GM18907 (cell line): Measurements from ENCODE around the gene PXT1.
"Not testable (repeated sequence)": the region's sequence is repeated elsewhere in the genome, so short reads cannot be mapped to it uniquely, and the experiment has no call there.

Experiments used
- ATAC-seq: cut with Tn5 transposase; IDR thresholded peaks from one replicate; pipeline ENCODE4 v1.9.1; 2021; ENCODE audit warnings: mild to moderate bottlenecking, moderate library complexity; ENCODE audit not compliant: unreplicated experiment

The PXT1 gene

DNA sequence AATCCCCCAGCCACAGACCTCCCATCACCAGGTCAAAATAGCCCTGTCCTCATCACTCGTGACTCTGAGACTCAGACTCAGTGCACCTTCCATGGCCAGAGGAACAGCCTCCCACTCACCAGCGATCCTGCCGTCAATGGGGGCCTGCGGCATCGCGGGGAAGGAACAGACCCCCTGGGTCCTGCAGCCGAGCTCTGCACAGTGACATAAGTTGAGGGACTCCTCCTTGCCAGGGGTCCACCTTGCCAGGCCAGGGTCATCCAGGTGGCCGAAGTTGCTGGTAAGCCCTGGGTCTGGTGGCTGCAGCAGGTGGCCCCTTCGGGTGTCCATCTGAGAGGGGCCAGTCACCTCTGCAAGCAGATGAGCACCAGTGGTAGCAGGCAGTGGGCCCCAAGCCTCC lies 71.4 kb downstream of the PXT1 start:
- ATAC-seq, result no peak

DNA sequence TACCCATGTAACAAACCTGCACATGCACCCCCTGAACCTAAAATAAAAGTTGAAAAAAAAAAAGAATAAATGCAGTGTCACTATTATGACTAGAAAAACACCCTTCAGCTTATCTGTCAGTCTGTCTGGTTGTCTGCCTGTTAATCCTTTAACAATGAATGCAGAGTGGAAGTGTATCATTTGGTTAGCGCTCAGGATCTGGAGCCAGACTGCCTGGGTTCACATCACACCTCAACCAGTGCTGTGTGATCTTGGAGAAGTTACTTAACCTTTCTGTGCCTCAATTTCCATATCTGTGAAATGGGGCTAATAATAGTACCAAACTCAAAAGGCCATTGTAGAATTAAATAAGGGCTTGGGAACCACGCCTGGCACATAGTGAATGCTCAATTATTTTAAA lies 72.0 kb downstream of the PXT1 start:
- ATAC-seq, result no peak

DNA sequence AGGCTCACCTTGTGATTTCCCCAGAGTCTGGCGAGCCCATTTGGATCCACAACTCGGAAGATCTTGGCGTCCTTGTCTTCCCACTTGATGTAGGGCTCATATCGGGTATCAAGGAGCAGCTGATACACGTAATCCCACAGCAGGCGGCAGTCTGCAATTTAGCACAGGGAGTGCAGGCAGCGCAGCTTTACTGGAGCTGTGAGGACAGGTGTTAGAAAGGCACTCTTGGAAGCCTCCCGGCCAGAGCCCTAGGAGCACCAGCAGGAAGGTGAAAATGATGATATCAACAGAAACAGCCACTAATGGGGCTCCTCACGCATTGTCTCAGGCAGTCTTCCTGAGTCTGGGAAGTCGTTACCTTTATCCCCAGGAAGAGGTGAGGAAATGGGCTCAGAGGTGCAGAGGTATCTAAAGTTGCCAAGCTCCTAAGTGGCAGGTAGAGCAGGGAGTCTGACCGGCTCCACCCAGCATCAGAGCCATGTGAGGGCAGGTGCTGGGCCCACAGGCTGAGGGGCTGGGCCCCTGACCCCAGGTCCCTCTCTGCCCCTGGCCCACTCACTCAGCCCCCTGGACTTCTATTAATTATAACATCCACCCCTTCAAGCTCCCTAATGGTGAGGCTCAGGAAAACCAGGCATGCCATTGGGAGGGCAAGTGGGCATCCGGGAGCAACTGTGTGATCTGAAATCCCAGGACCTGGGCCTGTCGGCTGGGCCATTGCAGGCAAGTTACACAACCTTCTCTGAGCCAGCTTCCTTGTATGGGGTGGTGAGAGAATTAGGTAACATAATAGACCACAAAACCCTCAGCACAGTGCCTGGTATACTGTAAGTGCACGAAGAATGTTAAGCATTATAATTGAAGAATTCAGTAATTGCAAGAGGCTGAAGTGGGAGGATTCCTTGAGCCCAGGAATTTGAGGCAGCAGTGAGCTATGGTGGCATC lies 73.5 kb downstream of the PXT1 start:
- ATAC-seq, result no peak

DNA sequence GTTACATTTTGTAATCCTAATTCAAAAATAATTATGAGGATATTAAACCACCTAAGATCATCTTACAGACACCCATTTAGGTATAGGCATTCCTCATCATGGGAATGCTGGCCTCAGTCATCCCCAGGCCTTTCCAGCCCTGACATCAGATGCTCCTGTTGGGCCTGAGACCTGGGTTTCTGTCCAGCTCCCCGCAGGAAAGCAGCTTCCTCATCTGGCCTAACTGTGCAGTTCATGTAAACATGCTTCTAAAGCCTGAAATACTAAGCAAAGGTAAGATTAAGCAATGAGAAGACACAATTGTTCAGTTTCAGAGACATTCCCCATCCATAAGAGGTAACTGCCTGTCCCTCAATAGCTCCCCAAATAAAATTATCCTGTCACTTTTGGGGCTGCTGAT lies 74.2 kb downstream of the PXT1 start:
- no peak for ATAC-seq

DNA sequence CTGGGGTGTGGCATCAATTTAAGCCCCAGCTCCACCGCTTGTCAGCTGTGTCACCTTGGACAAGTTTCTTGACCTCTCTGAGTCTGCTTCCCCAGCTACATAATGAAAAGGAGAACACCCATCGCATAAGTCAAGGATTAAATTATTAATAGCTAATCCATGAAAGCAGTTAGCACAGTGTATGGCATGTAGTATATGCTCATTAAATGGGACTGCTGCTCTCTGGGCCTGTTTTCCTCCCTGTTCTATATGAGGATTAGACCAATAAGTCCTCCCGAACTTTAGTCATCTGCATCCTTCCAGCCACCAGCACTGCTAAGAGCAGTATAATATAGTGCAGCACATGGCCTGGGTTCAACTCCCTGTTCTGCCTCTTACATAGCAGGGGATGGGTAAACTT lies 74.9 kb downstream of the PXT1 start:
- ATAC-seq, result no peak

DNA sequence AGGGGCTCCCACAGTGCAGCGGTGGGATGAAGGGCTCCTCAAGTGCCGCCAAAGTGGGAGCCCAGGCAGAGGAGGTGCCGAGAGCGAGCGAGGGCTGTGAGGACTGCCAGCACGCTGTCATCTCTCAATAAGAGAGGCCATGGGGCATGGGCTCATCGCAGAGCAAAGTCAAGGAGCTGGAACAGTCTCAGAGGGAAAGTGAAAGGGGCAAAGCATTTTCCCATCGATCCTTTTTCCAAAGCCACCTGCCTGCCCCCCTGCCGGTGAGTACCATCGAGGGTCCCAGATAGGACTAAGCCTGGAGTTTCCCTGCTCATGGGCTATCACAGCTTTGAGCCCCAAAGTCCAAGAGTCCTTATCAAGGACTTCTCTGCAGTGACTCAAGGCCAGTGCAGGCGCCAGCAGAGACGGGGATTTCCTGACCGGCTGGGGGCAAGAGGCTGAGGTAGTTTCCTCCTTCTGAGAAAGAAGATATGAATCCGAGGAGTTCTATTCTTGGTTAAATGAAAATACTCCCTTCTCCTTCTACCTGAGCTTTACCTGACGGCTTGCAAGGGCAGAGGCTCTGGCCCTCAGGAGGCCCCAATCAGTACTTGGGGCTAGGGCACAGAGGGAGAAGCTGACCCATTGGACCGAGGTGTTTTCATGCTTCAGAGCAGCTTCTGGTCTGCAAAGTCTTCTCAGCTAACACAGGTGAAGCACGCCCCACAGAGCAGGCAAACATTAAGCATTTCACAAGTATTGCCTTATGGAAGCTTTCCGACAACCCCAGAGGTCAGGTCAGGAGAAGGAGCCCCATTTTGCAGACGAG lies 77.8 kb downstream of the PXT1 start:
- ATAC-seq, result peak; percentile 59

DNA sequence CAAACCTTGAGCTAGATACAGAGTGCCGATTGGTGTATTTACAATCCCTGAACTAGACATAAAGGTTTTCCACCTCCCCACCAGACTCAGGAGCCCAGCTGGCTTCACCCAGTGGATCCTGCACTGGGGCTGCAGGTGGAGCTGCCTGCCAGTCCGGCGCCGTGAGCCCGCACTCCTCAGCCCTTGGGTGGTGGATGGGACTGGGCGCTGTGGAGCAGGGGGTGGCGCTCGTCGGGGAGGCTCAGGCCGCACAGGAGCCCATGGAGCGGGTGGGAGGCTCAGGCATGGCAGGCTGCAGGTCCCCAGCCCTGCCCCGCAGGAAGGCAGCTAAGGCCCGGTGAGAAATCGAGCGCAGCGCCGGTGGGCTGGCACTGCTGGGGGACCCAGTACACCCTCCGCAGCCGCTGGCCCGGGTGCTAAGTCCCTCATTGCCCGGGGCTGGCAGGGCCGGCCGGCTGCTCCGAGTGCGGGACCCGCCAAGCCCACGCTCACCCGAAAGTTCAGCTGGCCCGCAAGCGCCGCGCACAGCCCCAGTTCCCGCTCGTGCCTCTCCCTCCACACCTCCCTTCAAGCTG lies 78.5 kb downstream of the PXT1 start:
- not testable (repeated sequence) for ATAC-seq

DNA sequence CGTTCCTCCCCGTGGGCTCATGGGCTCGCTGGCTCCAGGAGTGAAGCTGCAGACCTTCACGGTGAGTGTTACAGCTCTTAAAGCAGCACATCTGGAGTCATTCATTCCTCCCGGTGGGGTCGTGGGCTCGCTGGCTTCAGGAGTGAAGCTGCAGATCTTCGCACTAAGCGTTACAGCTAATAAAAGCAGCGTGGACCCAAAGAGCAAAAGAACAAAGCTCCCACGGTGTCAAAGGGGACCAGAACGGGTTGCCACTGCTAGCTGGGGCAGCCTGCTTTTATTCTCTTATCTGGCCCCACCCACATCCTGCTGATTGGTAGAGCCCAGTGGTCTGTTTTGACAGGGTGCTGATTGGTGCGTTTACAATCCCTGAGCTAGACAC lies 79.3 kb downstream of the PXT1 start:
- not testable (repeated sequence) for ATAC-seq

DNA sequence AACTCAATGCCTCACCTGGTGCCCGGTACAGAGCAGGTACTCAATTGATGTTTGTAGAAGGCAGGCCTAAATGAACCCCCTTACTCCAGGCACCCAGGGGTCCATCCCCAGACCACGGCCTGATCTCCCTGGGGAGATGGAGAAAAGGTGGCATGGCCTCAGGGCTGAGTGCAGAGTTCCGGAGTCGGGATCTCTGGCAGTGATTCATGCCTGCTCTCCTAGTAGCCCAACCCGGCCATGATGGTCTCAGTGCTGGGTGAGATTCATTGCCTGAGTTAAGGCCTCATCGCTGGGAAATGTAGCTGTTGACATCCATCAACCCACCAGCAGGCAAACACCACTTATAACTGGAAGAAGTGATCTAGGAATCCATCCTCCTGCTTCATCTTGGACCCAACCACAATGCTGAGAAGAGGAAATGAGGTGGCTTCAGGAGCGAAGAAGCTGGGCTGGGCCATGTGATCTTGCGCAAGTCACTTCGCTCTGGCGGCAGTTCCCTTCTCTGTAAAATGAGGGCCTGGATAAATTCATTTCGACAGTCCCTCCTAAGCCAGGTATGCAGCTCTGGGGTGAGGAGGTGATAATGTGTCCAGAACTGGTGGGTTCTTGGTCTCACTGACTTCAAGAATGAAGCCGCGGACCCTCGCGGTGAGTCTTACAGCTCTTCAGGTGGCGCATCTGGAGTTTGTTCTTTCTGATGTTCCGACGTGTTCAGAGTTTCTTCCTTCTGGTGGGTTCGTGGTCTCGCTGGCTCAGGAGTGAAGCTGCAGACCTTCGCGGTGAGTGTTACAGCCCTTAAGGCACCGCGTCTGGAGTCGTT lies 79.9 kb downstream of the PXT1 start:
- ATAC-seq, result no peak

DNA sequence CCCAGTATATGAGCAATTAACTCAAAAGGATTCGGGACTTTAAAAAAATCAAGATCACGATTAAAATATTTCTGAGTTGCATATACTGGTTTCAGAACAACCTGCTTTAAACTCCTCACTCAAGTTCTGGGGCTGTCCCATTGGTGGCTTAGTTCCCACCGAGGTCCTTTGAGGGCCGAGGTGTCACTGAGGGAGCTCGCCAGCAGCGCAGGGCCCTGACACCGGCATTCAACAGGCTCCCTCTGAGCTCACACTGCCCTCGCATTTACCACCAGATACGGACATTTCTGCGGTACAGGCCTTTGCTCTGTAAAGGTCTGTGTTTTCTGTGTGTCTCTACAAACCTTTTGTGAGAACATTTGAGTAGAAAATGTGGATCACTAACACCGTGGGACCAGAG lies 81.6 kb downstream of the PXT1 start:
- ATAC-seq, result no peak

DNA sequence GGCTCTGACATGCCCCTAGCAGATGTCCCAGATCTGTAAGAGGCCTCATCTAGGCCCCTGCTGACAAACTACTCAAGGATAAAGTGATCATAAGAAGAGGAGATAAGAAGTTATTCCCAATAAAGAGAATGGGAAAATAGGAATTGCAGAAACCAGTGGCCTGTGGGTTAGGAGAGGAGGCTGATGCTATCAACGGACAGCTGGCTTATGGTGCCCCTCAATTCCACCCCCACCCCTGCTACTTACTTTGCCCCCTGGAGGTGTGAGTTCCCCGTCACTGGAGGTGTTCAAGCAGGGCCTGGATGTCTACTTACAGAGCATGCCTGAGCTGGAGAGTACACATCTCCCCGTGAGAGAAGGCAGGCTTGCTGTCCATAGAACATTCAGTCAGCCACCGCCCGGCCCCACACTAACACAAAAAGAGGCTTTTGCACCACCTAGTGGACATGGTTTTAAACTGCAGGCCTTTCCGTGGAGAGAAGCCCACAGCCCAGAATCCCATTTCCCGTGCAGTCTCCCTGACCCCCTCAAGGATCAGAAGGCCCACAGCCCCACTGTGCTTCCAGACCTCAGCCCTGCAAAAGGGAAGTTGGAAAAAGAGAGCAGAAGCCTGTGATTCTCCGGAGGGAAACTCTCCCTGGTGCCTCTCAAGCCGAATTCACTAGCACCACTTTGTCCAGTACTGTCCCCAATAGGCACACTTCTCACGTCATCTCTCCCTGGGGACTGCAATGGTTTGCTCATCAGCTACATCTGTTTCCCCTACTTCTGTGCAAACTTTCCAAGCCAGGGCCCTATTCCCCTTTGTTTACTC lies 82.2 kb downstream of the PXT1 start:
- peak; percentile 55 for ATAC-seq

DNA sequence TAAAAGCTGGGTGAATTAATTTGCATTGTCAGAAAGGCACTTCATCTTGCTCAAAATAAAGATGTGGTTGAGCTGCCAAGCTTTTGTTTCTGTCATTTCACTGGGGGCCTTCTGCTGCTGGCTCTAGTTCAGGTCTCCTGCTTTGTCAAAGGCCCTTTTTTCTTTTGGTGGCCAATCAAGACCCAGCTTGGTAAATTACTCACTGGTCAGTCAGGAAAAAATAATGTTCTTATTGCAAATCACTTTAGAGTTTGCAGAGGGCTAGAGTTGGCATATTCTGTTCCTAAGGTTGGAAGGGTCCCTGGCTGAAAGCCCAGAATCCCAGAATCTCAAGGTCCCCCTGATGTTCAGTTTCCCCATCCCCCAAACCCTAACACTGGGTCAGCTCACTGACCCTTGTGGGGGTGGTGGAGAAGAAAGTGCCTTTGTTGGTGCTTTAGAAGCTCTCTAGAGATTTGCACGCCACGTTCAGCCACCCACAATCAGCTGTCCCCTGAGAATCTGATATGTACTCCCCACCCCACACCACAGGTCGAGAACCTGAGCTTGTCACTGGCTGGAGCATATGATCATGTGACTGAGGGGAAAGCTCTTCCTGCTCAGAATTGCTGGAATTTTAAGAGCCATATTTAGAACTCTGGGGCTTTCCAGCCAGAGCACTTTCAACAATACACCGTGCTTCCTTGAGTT lies 84.3 kb downstream of the PXT1 start:
- ATAC-seq, result peak; percentile 45

DNA sequence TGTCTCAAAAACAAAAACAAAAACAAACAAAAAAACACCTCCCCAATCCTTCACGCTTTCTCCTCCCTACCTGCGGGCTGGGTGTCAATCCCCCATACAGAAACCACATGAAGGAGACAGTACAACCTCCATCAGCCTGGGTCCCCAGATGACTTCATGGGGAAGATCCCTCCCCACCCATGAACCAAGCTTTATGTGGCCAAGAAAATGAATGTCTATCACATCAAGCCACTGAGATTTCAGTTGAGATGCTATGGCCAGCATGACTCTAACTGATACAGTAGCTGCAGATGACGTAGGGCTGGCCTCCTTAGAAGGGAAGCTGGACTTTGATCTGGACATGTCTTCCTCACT lies 84.8 kb downstream of the PXT1 start:
- ATAC-seq, result no peak

DNA sequence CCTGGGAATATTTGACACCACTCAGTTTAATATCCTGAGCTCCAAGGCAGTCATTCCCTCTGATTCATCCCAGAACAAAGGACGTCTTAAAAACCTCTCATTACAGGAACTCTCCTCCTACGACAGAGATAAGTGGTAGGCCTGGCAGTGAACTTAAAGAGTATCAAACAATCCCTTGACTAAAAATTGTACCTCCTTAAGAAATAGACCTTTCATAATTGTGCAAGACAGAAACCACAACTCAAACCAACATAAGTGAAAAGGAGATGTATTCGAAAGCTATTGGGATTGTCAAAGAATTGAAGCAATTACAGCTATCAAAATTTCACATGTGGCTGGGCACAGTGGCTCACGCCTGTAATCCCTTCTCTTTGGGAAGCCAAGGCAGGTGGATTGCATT lies 86.8 kb downstream of the PXT1 start:
- no peak for ATAC-seq

DNA sequence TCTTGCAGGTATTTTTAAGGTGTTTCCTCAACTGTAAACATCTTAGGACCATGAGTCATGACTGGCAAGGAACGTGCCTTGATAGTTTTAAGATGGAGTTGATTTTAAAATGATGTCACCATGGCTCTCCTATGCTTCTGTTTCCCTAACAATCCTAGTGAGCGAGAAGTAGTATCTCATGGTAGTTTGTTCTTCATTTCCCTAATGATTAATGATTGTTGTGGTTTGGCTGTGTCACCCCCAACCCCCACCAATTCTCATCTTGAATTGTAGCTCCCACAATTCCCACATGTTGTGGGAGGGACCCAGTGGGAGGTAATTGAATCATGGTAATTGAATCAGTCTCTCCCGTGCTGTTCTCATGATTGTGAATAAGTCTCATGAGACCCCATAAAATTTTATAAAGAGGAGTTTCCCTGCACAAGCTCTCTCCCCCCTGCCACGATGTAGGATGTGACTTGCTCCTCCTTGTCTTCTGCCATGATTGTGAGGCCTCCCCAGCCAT lies 89.2 kb downstream of the PXT1 start:
- ATAC-seq, result no peak

DNA sequence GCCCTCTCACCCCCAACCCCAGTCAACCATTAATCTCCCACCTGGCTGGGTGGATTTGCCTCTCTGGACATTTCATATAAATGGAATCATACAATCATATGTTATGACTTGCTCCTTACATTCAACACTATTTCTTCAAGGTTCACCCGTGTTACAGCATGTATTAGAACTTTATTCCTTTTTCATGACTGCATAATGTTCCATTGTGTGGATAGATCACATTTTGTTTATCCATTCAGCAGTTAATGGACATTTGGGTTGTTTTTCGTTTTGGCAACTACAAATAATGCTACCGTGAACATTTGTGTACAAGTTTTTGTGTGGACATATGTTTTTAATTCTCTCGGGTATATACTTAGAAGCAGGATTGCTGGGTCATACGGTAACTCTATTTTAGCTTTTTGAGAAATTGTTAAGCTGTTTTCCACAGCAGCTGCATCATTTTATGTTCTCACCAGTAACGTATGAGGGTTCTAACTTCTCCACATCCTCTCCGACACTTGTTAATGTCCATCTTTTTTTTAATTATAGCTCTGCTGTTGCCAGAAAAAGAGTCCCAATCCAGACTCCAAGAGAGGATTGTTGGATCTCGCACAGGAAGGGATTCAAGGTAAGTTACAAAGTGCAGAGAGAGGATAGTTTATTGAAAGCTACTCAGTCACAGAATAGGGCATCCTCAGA lies 90.0 kb downstream of the PXT1 start:
- no peak for ATAC-seq

DNA sequence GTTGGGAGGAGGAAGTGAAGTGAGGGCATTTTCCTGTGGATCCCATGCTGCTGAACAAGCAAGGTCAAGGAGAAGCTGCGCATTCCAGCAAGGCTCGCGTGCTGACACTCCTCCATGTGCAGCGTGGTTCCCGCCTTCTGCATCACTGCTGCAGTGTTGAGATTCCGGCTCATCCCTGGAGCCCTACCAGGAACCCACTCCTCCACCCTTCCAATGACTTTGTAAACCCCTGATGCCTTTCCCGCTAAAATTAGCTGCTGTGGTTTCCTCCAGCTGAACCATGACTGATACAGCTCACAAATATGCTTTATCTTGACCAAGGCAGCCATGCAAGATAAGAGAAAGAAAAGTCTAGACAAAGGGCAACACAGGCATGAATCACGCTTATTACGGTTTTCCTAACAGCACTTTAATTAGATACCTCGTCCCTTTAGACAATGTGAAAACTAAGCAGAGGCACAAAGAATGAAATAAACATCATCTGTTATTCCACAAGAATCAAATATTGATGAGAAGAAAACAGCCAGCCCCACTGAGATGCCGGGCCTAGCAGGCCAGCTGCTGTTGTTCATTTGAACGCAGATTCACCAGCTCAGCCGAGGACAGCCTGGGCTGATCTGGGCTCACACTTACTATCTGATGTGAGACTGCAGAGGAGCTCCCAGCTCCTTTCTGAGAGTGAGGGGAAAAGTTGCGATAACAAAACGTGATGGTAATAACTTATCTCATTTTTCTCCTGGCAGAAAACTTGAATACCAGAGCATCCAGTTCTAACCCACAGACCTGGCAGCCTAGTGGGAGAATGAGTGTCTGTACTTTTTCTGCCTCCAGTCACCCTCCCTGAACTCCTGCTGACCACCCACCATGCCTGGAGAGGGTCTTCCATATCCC lies 91.7 kb downstream of the PXT1 start:
- ATAC-seq, result no peak

DNA sequence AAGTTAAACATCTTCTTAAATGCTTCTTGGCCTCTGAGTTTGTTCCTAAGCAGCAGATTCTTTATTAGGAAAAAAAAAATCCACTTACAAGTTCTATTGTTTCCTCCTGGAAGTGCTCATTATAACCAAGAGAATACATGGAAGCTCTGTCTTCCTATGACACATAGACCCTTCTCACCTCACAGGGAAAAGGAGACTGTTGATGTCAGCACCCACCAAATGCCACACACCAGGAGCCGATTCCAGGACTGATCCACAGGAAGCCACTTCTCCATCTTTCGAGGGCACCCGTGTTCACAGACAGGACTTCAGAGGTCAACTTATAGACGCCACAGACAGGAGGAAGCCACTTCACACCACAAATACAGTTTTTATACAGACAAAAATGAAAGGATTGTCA lies 92.6 kb downstream of the PXT1 start:
- no peak for ATAC-seq
